Activated T-helper 9 cell treated with anti-CD3 and anti-CD28 coated beads, Interleukin-2, amount 50 U/mL, for 16 hours (primary cell): ENCODE results near the gene SPCS3.

Source experiments
- DNase-seq: peaks from one replicate; pipeline ENCODE4 v3.0.0-alpha.2; 2020; ENCODE audit warnings: low read depth

Gene SPCS3

DNA sequence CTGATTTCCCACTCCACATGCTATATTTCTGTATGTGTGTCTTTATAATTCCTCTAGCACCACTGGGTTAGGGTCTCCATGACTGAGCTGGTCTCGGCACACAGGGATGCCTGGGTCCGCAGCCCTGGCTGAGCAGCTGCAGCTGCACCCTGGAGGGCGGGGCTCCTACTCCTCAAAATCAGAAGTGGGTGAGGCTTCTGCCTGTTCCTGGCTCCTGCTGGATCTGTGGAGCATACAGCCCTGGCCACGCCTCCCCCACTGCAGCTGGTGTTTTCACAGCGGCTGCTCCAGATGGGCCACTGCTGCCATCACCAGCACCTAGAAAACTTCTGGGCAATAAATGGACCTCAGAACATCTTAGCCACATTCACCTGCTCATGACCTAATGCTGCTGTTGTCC, 30.9 kb downstream of the SPCS3 start:
- no peak for DNase-seq

DNA sequence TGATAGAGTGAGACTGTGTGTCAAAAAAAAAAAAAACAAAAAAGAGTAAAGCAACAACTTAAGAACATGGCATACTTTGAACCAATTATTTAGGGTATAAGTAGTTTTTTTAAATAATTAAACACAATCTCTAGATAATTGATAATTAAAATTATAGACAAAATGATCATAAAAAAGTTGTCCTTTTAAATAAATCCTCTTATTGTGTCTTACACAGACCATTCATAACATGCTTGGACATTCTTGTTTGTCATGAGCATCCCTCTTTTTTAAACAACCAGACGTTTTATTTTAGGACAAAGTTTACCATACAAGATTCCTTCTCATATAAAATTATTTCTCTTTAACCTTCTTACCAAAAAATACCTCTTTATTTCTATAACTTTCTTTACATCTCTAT, 35.1 kb downstream of the SPCS3 start:
- no peak for DNase-seq

DNA sequence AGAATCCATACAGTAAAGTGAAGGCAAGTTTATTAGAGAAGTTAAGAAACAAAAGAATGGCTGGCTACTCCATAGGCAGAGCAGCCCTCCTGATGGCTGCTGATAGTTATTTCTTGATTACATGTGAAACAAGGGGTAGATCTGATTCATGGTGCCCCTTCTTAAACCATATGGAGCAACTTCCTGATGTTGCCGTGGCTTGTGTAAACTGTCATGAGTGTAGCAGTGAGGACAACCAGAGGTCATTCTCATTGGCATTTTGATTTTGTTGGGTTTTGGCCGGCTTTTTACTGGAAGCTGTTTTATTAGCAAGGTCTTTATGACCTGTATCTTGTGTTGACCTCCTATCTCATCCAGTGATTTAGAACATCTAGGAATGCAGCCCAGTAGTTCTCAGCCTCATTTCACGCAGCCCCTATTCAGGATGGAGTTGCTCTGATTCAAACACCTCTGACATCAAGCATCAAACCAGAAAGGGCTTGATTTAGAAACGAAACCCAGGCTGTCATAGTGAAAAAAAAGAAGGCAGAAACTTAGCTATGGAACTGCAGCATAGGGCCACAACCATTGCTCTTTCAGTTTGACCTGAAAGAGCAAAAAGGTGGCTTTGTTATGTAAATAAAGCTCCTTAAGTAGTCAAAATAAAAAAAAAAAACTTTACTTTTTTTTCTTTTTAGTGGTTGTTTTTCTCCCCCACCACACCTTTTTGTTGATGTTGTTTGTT, 37.8 kb downstream of the SPCS3 start:
- DNase-seq: no peak

DNA sequence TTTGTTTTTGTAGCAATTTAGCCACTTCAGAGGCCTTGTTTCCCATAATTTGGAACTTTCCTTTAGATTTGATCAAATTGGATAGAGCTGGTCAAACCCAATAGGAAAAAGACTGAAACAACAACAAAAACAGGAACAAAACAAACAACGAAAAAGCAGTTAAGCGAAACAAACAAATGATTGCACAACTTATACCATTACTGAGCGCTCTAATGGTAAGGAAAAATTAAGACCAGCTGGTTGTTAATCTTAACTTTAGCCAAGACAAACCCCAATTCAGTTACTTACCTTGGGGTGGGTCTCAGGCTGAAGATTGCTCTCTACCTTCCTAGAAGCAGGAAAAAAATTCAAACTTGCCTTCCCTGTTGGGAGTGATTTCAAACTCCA, 38.3 kb downstream of the SPCS3 start:
- DNase-seq: no peak

DNA sequence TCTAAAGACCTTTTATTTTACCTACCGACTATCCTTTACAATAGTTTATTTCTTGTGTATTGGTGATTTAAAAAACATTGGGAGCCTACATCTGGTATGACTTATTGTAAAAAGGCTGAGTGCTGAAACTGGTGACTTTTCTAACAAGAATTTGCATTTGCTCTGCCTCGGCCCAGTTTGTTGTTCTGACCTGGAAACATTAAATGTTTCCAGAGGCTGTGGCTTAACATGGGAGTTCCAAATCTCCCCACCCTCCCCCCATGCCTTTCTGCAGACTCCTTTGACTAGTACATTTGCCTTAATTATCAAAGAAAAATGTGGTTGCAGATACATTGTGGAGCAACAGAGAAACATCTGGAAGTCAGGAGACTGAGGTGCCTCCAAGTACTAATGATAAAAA, 39.8 kb downstream of the SPCS3 start:
- DNase-seq: no peak

DNA sequence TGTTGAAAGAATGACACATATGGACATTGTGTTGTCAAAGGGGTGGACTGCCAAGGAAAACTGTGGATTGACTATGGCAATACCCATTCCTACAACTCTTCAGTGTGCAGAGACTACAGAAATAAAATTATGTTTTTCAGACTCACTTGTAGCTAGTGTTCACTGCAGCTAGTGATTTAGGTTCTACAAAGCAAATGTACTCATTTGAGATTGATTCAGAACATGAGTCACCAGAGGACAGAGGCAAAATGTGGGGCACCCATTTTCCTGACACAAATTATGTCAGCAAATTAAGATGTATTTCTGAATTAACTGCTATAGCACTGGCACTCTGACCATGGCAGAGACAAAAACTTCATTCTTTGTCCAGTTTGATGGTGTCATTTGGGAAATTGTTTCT, 40.7 kb downstream of the SPCS3 start:
- no peak for DNase-seq

DNA sequence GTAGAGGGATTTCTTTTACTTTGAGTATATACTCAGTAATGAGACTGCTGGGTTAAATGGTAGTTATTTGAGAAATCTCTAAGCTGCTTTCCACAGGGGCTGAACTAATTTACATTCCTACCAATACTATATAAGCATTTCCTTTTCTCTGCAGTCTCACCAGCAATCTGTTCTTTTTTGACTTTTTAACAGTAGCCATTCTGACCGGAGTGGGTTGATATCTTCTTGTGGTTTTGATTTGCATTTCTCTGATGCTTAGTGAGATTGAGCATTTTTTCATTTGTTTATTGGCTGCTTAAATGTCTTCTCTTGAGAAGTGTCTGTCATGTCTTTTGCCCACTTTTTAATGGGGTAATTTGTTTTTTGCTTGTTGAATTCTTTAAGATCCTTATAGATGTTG, 43.3 kb downstream of the SPCS3 start:
- DNase-seq: no peak

DNA sequence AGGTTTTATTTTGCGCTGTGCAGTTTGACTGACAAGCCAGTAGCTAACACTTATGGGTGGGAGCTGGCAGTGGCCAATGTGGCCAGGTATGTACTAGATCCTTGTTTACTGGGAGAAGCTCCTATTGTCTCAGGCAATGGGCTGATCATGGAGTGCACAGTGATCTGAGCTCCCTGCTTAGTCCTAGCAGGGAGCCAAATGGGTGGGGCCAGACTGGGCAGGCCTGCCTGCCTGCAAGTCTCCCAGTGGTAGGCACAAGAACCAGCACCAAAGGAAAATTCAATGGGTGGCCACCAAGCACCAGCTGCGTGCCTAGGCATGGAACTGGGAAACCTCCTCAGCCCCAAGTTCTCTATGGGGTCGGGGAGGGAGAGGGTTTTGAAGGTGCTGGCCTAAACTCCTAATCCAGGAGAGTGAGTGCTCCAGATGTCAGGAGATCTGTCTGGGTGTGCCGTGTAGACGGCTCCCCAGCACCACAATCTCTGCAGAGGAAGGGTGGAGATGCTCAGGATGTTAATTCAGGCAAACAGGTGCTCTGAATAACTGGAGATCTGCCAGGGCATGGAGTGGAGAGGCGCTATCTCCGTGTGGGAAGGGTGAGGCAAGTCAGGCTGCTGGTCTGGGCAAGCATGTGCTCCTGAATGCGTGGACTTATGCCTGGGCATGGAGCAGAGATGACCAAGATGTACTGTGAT, 48.2 kb downstream of the SPCS3 start:
- no peak for DNase-seq

DNA sequence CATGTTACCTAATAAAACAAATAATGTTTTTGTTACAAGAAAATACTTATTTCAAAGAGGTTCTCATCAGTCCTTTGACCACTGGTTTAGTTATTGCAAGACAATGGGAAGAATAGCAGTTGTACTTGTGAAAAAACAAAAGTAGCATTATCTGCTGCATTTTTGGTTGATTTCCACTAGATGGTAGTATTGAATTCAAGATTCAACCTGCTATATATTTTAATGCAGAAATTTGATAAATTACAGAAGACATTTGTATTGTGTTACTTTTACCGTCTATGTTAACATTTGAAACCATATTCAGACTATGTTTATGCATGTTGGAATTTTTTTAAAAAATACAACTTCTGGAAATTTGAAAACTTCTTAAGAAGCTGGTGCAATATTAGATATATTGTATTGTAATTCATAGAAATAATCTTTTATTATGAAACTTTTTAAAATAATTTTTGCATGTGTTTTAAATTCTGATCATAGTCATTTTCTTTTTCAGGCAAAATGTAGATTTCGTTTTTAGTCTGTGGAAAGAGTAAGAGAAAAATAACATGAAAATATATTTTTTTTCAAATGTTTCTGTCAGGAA, 56.4 kb downstream of the SPCS3 start:
- DNase-seq: no peak

DNA sequence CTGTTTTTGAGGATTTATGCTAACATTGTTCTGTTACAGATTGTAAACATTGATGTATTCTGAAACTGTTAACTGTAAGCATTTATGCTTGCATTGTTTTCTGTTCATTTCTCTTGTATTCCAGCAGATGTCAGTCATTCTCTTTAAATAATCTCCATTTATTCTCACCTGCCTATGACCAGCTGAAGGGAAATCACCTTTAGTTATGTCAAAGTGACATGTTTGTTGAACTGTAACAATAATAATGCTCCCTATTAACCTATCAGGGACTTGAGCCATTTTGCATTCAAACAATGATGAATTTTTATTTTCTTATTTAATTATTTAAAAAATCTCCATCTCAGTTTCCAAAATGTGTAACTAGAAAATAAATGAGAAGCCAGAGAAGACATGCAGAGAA, 58.0 kb downstream of the SPCS3 start:
- no peak for DNase-seq

DNA sequence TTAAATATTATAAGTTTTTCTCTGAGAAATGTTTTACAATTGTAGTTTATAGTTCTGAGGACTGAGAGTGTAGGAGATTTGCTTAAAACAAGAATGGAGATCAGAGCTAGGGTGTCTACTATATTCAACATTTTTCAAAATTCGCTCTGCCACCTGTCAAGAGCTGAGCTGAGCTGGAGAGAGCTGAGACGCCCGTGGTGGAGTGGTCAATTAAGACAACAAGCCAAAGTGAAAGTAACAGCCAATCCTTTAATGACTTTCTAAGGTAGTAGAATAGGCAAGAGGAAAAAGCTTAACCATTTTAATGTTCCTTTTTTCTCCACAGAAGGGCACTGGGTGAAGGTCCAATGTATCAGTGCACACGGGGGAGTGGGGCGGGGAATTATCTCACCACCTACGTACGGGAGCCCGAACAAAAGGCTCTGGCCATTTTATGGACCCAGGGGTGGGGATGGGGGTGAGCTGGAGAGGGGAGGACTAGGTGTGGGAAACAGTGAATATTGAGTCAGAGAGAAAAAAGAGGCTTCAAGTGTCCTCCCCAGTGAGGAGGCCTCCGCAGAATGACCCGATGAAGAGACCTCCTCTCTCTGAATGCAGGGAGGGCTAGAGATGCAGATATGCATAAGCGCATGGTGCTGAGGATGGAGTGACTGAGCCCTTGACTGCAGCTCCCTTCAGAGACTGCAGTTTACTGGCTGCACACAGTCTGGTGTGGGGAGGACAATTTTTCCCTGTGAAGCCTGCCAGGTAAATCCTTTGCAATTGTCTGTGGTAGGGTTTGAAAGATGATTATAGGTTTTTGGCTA, 60.8 kb downstream of the SPCS3 start:
- no peak for DNase-seq
